GM12878 (cell line): ENCODE results near the gene INSIG1.

Experiments
- CTCF ChIP-seq, 3 experiments: IDR thresholded peaks in 2 of 3; conservative IDR thresholded peaks in 1 of 3; 2 replicates each; pipeline ENCODE4 v1.5.1; 2011; ENCODE audit warnings: low read depth in 3 of 3, low read length in 3 of 3, mild to moderate bottlenecking in 3 of 3, control low read depth in 2 of 3, moderate library complexity in 2 of 3, inconsistent platforms in 1 of 3, mixed read lengths in 1 of 3; ENCODE audit not compliant: control insufficient read depth in 2 of 3, insufficient read depth in 1 of 3; ENCODE audit errors: extremely low read depth in 1 of 3
- ZNF384 ChIP-seq: IDR thresholded peaks from 2 replicates; pipeline ENCODE4 v1.6.1; 2012; ENCODE audit warnings: low read depth, mild to moderate bottlenecking, low read length, improper control_type of control experiment, borderline replicate concordance

GRCh38 chr7:155262031-155262430 is 35.6 kb upstream of the INSIG1 start:
- TF ChIP-seq CTCF (IDR thresholded peaks at IDR 0.05 in 2 of 3, conservative IDR thresholded peaks at IDR 0.05 in 1 of 3; ENCODE audit: control insufficient read depth in 2 of 3, extremely low read depth in 1 of 3, insufficient read depth in 1 of 3, low read depth in 3 of 3, low read length in 3 of 3): no peak
- no peak for TF ChIP-seq ZNF384
